CD14-positive monocyte (primary cell): ENCODE results near the gene ZNF433. TPM values are rescaled to one million over a fixed set of nuclear protein-coding genes. Genes with fewer than 3 reads are reported as not detected.

Source experiments
- DNase-seq, 3 donors: peaks; one replicate each; pipeline ENCODE4 v3.0.0-alpha.2; 2011 to 2022
- H2AFZ ChIP-seq: 2 replicates; pipeline ENCODE4 v1.6.0; 2012; ENCODE audit warnings: mild to moderate bottlenecking, low read depth, low read length, inconsistent platforms; ENCODE audit not compliant: insufficient read depth, poor library complexity, severe bottlenecking
- H3K27ac ChIP-seq, 2 donors: 1 replicate in 1 of 2; 2 replicates in 1 of 2; pipeline ENCODE4 v1.5.1; 2012 to 2013; ENCODE audit warnings: low read length in 2 of 2, control low read depth in 1 of 2, inconsistent platforms in 1 of 2, low read depth in 1 of 2, mild to moderate bottlenecking in 1 of 2
- H3K27me3 ChIP-seq, 2 donors: one replicate each; pipeline versions ENCODE4 v1.6.0 to v1.6.1; 2011 to 2013; ENCODE audit warnings: low read length in 2 of 2; ENCODE audit not compliant: control insufficient read depth in 2 of 2, insufficient read depth in 2 of 2
- H3K36me3 ChIP-seq, 2 donors: replicated peaks in 1 of 2; 1 replicate in 1 of 2; 2 replicates in 1 of 2; pipeline versions ENCODE4 v1.5.1 to v1.6.1; 2012 to 2013; ENCODE audit warnings: low read length in 2 of 2, control low read depth in 1 of 2, inconsistent platforms in 1 of 2, mild to moderate bottlenecking in 1 of 2; ENCODE audit not compliant: insufficient read depth in 2 of 2, control insufficient read depth in 1 of 2
- H3K4me1 ChIP-seq, 2 donors: 1 replicate in 1 of 2; 2 replicates in 1 of 2; pipeline versions ENCODE4 v1.5.1 to v1.6.1; 2012 to 2013; ENCODE audit warnings: low read length in 2 of 2, control low read depth in 1 of 2, inconsistent platforms in 1 of 2, mild to moderate bottlenecking in 1 of 2, moderate library complexity in 1 of 2; ENCODE audit not compliant: insufficient read depth in 2 of 2, control insufficient read depth in 1 of 2
- H3K4me2 ChIP-seq: replicated peaks from 2 replicates; pipeline ENCODE3; 2012; ENCODE audit warnings: low read length, moderate library complexity, mild to moderate bottlenecking; ENCODE audit not compliant: poor library complexity, severe bottlenecking; ENCODE audit errors: extremely low read depth
- H3K4me3 ChIP-seq, 3 experiments: fragments of 200-600 bp in 1 of 3; sonication (generic) in 1 of 3; replicated peaks in 1 of 3; 1 replicate in 2 of 3; 2 replicates in 1 of 3; pipeline ENCODE4 v1.5.1; 2011 to 2013; ENCODE audit warnings: low read length in 3 of 3, mild to moderate bottlenecking in 3 of 3, control low read depth in 2 of 3, low read depth in 2 of 3, inconsistent platforms in 1 of 3, moderate library complexity in 1 of 3
- H3K79me2 ChIP-seq: 2 replicates; pipeline ENCODE4 v1.6.0; 2012; ENCODE audit warnings: mild to moderate bottlenecking, control low read depth, inconsistent platforms, low read length, moderate library complexity; ENCODE audit not compliant: insufficient read depth
- H3K9ac ChIP-seq: 2 replicates; pipeline ENCODE4 v1.6.0; 2017; ENCODE audit warnings: low read length, mild to moderate bottlenecking; ENCODE audit not compliant: insufficient read depth, poor library complexity, severe bottlenecking
- H3K9me3 ChIP-seq, 2 donors: replicated peaks in 1 of 2; 1 replicate in 1 of 2; 2 replicates in 1 of 2; pipeline versions ENCODE4 v1.5.1 to v1.6.1; 2012 to 2013; ENCODE audit warnings: low read length in 2 of 2, control low read depth in 1 of 2; ENCODE audit not compliant: control insufficient read depth in 1 of 2, insufficient read depth in 1 of 2
- H4K20me1 ChIP-seq: 2 replicates; pipeline ENCODE4 v1.6.0; 2012; ENCODE audit warnings: mild to moderate bottlenecking, low read length, control low read depth, moderate library complexity; ENCODE audit not compliant: insufficient read depth
- H3K27ac Mint-ChIP-seq, 7 donors: one replicate each; pipeline ENCODE4 v1.8.0; 2020; ENCODE audit warnings: mild to moderate bottlenecking in 7 of 7, mixed read lengths in 7 of 7, moderate library complexity in 6 of 7, inconsistent platforms in 2 of 7
- H3K27me3 Mint-ChIP-seq, 3 donors: one replicate each; pipeline ENCODE4 v1.8.0; 2021 to 2022; ENCODE audit warnings: low read depth in 3 of 3, mild to moderate bottlenecking in 3 of 3, mixed read lengths in 3 of 3, moderate library complexity in 3 of 3, inconsistent platforms in 1 of 3
- H3K36me3 Mint-ChIP-seq, 2 donors: one replicate each; pipeline ENCODE4 v1.8.0; 2020; ENCODE audit warnings: mixed read lengths in 2 of 2, inconsistent platforms in 1 of 2, mild to moderate bottlenecking in 1 of 2
- H3K4me1 Mint-ChIP-seq: one replicate; pipeline ENCODE4 v1.8.0; 2020; ENCODE audit warnings: mild to moderate bottlenecking, mixed read lengths
- H3K4me3 Mint-ChIP-seq, 2 donors: one replicate each; pipeline ENCODE4 v1.8.0; 2020; ENCODE audit warnings: mild to moderate bottlenecking in 2 of 2, mixed read lengths in 2 of 2, moderate library complexity in 1 of 2
- H3K9me3 Mint-ChIP-seq, 7 donors: one replicate each; pipeline ENCODE4 v1.8.0; 2020 to 2022; ENCODE audit warnings: mixed read lengths in 7 of 7, mild to moderate bottlenecking in 6 of 7, moderate library complexity in 6 of 7, inconsistent platforms in 2 of 7
- WGBS: methylation state at CpG from one replicate; pipeline ENCODE4 v1.1.5; 2013; ENCODE audit warnings: missing lambda C conversion rate; ENCODE audit not compliant: insufficient coverage; 5-methylcytosine and 5-hydroxymethylcytosine counted together
- intact Hi-C, 2 donors: fragments of 100-400 bp; cut with micrococcal nuclease; formaldehyde crosslinking; loops; one replicate each; pipeline versions ENCODE4 v1.15.0 to v1.15.1; 2023
- polyA plus RNA-seq, 3 donors: library from polyadenylated mRNA; depleted of rRNA in 1 of 3; unstranded in 2 of 3; stranded (reverse) in 1 of 3; fragments of 300-500 nt in 2 of 3; fragments of >200 nt in 1 of 3; fragmentation: Illumina TruSeq in 2 of 3; gene quantifications; 1 replicate in 2 of 3; 2 replicates in 1 of 3; pipeline ENCODE4 v1.2.3, GENCODE V29; 2012 to 2021
- TF ChIP-seq, protein P1 (sequence below): fragments of 200-600 bp; IDR thresholded peaks from one replicate; pipeline ENCODE4 v1.8.0; 2022; ENCODE audit warnings: antibody characterized with exemption, mild to moderate bottlenecking

The ZNF433 gene
- polyA plus RNA-seq, 3 donors = 0.50 to 1.1 (median 0.76) TPM

DNA sequence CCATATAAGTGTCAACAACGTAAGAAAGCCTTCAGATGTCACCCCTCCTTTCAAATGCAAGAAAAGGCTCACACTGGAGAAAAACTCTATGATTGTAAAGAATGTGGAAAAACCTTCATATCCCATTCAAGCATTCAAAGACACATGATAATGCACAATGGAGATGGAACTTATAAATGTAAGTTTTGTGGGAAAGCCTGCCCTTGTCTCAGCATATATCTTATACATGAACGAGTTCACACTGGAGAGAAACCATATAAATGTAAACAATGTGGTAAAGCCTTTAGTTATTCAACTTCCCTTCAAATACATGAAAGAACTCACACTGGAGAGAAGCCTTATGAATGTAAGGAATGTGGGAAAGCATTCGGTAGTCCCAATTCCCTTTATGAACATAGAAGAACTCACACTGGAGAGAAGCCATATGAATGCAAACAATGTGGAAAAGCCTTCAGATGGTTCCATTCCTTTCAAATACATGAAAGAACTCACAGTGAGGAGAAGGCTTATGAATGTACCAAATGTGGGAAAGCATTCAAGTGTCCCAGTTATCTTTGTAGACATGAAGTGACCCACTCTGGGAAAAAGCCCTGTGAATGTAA is 40.2 kb upstream of the ZNF433 start:
- no peaks in the 10 kb centered on the region for H3K79me2 ChIP-seq
- H3K36me3 Mint-ChIP-seq = peaks cover 32 to 42% of the 10 kb centered on the region in 2 donors

More for the DNA sequence above, 40.2 kb upstream of the ZNF433 start:
- no peaks in the 10 kb centered on the region for H3K4me1 Mint-ChIP-seq
- Histone ChIP-seq H3K9me3 (peaks cover 76 to 100% of the 10 kb centered on the region in 2 donors), H3K27me3 (no peaks in the 10 kb centered on the region), H3K27ac (no peak overlapping the region), H2AFZ (no peak overlapping the region), H3K36me3 (peaks cover 24 to 80% of the 10 kb centered on the region in 2 donors), H3K4me2 (no peak overlapping the region), H4K20me1 (no peaks in the 10 kb centered on the region), H3K4me3 (peak overlapping the region in 1 of 3 experiments; percentile 42), H3K9ac (no peak overlapping the region), H3K4me1 (no peaks in the 10 kb centered on the region)
- no CpG with 5 or more reads among the region's 3 CpGs for WGBS
- intact Hi-C loops = no loop called here
- TF ChIP-seq, protein P1, sequence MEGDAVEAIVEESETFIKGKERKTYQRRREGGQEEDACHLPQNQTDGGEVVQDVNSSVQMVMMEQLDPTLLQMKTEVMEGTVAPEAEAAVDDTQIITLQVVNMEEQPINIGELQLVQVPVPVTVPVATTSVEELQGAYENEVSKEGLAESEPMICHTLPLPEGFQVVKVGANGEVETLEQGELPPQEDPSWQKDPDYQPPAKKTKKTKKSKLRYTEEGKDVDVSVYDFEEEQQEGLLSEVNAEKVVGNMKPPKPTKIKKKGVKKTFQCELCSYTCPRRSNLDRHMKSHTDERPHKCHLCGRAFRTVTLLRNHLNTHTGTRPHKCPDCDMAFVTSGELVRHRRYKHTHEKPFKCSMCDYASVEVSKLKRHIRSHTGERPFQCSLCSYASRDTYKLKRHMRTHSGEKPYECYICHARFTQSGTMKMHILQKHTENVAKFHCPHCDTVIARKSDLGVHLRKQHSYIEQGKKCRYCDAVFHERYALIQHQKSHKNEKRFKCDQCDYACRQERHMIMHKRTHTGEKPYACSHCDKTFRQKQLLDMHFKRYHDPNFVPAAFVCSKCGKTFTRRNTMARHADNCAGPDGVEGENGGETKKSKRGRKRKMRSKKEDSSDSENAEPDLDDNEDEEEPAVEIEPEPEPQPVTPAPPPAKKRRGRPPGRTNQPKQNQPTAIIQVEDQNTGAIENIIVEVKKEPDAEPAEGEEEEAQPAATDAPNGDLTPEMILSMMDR = no peak
- peaks cover 0 to 3% (median 0%) of the 10 kb centered on the region in 3 donors for H3K27me3 Mint-ChIP-seq
- peaks cover 40 to 96% (median 93%) of the 10 kb centered on the region in 7 donors for H3K9me3 Mint-ChIP-seq
- no peak for DNase-seq
- no peak overlapping the region for H3K4me3 Mint-ChIP-seq
- H3K27ac Mint-ChIP-seq = no peak overlapping the region
